ENCODE data around the gene CD19.

CD19 gene

DNA sequence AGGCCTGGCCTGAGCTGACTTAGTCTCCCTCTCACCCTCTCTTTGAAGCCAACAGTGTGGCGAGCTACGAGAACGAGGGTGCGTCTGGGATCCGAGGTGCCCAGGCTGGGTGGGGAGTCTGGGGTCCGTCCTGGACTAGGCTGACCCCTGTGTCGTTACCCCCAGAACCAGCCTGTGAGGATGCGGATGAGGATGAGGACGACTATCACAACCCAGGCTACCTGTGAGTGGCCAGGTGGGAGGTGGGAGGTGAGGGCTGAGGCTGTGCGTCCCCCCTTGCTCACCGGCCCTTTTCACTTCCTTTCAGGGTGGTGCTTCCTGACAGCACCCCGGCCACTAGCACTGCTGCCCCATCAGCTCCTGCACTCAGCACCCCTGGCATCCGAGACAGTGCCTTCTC, 54.7 kb downstream of the CD19 start:
- TF ChIP-seq, protein P1, sequence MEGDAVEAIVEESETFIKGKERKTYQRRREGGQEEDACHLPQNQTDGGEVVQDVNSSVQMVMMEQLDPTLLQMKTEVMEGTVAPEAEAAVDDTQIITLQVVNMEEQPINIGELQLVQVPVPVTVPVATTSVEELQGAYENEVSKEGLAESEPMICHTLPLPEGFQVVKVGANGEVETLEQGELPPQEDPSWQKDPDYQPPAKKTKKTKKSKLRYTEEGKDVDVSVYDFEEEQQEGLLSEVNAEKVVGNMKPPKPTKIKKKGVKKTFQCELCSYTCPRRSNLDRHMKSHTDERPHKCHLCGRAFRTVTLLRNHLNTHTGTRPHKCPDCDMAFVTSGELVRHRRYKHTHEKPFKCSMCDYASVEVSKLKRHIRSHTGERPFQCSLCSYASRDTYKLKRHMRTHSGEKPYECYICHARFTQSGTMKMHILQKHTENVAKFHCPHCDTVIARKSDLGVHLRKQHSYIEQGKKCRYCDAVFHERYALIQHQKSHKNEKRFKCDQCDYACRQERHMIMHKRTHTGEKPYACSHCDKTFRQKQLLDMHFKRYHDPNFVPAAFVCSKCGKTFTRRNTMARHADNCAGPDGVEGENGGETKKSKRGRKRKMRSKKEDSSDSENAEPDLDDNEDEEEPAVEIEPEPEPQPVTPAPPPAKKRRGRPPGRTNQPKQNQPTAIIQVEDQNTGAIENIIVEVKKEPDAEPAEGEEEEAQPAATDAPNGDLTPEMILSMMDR (conservative IDR thresholded peaks at IDR 0.05; ENCODE audit: low read depth, low read length): no peak
- no peak for DNase-seq (ENCODE audit: low read depth)
- H3K4me3 ChIP-seq (ENCODE audit: low read depth, low read length): no peak overlapping the region

DNA sequence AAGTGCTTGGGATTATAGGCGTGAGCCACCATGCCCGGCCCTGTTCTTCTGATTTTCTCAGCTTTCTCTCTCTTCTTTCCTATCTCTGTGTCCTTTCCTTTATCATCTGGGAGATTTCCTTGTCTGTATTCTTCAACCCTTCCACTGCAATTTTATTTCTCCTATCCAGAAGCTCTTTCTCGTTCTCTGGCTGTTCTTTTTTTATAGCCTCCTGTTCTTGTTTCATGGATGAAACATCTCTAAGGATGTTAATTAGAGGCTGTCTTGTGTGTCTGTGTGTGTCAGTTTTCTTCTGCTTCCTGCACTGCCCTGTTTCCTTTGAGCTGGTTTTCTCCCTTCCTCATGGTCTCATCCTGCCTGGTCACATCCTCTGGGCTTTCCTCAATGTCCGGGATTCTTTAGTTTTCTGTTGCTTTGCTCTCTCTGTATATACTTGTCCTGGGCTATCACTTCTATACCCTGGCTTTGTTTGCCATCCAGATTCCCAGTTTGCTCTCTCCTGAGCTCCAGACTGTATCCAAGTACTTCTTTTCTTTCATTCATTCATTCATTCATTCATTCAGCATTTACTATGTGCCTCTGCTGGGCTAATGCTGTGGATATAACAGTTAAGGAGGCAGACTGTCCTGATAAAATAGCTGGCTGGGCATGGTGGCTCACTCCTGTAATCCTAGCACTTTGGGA, 55.5 kb downstream of the CD19 start:
- no peak overlapping the region for H3K4me3 ChIP-seq (ENCODE audit: low read depth, low read length)
- TF ChIP-seq, protein P1 (conservative IDR thresholded peaks at IDR 0.05; ENCODE audit: low read depth, low read length): no peak
- DNase-seq (ENCODE audit: low read depth): no peak

Measured in choroid plexus epithelial cell (primary cell).